ENCODE data around the gene MYLK4.

Gene MYLK4

GRCh38 chr6:2632368-2632767 is 118.4 kb downstream of the MYLK4 start:
- no peaks in the 10 kb centered on the region for H3K36me3 Mint-ChIP-seq (ENCODE audit: low read depth)

DNA sequence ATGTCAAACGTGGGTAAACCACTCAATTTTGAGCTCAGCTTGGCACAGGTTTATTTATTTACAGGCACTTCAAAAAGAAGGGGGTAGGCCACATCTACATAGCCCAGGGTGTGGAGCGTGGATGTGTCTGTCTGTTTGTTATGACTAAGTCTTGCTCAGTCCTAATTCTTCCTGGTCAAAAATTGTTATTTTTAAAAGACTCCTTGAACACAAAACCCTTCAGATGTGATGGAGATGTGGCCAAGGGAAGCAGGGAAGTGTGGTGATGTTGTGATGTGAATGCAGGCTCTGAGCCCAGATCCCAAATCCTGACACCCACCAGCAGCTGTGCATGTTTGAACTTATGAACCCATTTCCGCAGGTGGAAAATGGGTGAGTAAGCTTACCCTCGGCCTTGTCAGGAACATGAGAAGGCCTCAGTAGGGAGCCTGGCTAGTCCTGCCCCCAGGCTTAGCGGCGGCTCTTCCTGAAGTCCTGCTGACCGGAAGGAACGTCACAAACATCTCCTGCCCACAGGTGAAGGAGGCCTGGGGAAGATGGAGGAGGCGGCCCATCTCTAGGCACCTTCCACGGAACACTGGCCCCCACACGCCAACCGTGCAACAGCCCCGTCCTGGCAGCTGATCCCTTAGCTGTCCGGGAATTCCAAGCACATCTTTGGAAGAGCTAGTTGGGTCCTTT is 119.7 kb downstream of the MYLK4 start:
- H3K4me3 Mint-ChIP-seq, result peak overlapping the region in 1 of 3 experiments; percentile 4
- H3K9me3 Mint-ChIP-seq, result no peaks in the 10 kb centered on the region
- peaks cover 41% of the 10 kb centered on the region for H3K4me1 Mint-ChIP-seq
- peak overlapping the region in 2 of 3 experiments; percentile 8 to 35 for H3K27ac Mint-ChIP-seq
- TF ChIP-seq, protein P1, sequence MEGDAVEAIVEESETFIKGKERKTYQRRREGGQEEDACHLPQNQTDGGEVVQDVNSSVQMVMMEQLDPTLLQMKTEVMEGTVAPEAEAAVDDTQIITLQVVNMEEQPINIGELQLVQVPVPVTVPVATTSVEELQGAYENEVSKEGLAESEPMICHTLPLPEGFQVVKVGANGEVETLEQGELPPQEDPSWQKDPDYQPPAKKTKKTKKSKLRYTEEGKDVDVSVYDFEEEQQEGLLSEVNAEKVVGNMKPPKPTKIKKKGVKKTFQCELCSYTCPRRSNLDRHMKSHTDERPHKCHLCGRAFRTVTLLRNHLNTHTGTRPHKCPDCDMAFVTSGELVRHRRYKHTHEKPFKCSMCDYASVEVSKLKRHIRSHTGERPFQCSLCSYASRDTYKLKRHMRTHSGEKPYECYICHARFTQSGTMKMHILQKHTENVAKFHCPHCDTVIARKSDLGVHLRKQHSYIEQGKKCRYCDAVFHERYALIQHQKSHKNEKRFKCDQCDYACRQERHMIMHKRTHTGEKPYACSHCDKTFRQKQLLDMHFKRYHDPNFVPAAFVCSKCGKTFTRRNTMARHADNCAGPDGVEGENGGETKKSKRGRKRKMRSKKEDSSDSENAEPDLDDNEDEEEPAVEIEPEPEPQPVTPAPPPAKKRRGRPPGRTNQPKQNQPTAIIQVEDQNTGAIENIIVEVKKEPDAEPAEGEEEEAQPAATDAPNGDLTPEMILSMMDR (IDR thresholded peaks at IDR 0.05; ENCODE audit: unreplicated experiment in 3 of 3), result no peak
- no peaks in the 10 kb centered on the region for H3K27me3 Mint-ChIP-seq (ENCODE audit: low read depth)
- no peaks in the 10 kb centered on the region for H3K36me3 Mint-ChIP-seq (ENCODE audit: low read depth)

More at GRCh38 chr6:2632368-2632767, 118.4 kb downstream of the MYLK4 start:
- H3K9me3 Mint-ChIP-seq, result peaks cover 4% of the 10 kb centered on the region
- H3K4me1 Mint-ChIP-seq, result peaks cover 41% of the 10 kb centered on the region
- H3K27me3 Mint-ChIP-seq (ENCODE audit: low read depth), result peaks cover 11% of the 10 kb centered on the region
- TF ChIP-seq, protein P1 (IDR thresholded peaks at IDR 0.05; ENCODE audit: unreplicated experiment in 3 of 3), result no peak
- no peak overlapping the region for H3K4me3 Mint-ChIP-seq
- peak overlapping the region in 2 of 3 experiments; percentile 86 to 93 for H3K27ac Mint-ChIP-seq

- H3K4me3 Mint-ChIP-seq, result no peak overlapping the region
- peaks cover 41% of the 10 kb centered on the region for H3K4me1 Mint-ChIP-seq
- H3K9me3 Mint-ChIP-seq, result no peaks in the 10 kb centered on the region
- no peaks in the 10 kb centered on the region for H3K36me3 Mint-ChIP-seq (ENCODE audit: low read depth)
- peak overlapping the region in 2 of 3 experiments; percentile 8 to 35 for H3K27ac Mint-ChIP-seq
- no peaks in the 10 kb centered on the region for H3K27me3 Mint-ChIP-seq (ENCODE audit: low read depth)
- TF ChIP-seq, protein P1 (IDR thresholded peaks at IDR 0.05; ENCODE audit: unreplicated experiment in 3 of 3), result no peak
These were observed 120.4 kb downstream of the MYLK4 start for GRCh38 chr6:2630359-2630758.

DNA sequence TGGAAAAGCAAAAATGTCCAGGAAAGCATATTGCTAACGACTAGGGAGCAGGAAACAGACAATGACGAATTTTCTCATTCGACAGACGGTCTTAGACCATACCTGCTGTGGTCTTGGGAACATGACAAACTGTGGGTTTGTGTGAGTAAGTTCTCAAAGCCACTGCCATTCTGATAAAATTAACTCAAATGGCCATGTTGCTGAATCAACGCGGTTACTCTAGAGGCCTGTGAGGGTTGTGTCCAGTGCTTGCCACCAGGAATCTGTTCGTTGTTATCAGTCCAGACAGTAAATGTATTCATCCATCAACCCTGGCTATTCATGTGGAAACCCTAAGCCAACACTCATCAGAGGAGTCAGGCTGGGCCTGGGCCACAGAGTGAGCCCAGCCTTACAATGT is 124.3 kb downstream of the MYLK4 start:
- peaks cover 30% of the 10 kb centered on the region for H3K4me1 Mint-ChIP-seq
- no peak overlapping the region for H3K27ac Mint-ChIP-seq

GRCh38 chr6:2625581-2625980 is 125.1 kb downstream of the MYLK4 start:
- Mint-ChIP-seq H3K27ac (peak overlapping the region in 1 of 3 experiments; percentile 25), H3K27me3 (ENCODE audit: low read depth) (peaks cover 9% of the 10 kb centered on the region), H3K36me3 (ENCODE audit: low read depth) (no peaks in the 10 kb centered on the region), H3K4me1 (peaks cover 22% of the 10 kb centered on the region), H3K9me3 (no peaks in the 10 kb centered on the region), H3K4me3 (no peak overlapping the region)
- TF ChIP-seq, protein P1 (IDR thresholded peaks at IDR 0.05; ENCODE audit: unreplicated experiment in 3 of 3), result no peak

More for the DNA sequence above, 124.3 kb downstream of the MYLK4 start:
- Mint-ChIP-seq H3K9me3 (no peaks in the 10 kb centered on the region), H3K36me3 (ENCODE audit: low read depth) (no peaks in the 10 kb centered on the region), H3K4me3 (no peak overlapping the region), H3K27me3 (ENCODE audit: low read depth) (peaks cover 9% of the 10 kb centered on the region)
- TF ChIP-seq, protein P1 (IDR thresholded peaks at IDR 0.05; ENCODE audit: unreplicated experiment in 3 of 3), result no peak

- Mint-ChIP-seq H3K9me3 (no peaks in the 10 kb centered on the region), H3K27me3 (ENCODE audit: low read depth) (peaks cover 17% of the 10 kb centered on the region), H3K36me3 (ENCODE audit: low read depth) (no peaks in the 10 kb centered on the region), H3K4me1 (peaks cover 25% of the 10 kb centered on the region), H3K27ac (no peak overlapping the region), H3K4me3 (no peak overlapping the region)
- TF ChIP-seq, protein P1 (IDR thresholded peaks at IDR 0.05; ENCODE audit: unreplicated experiment in 3 of 3), result no peak
These were observed 126.5 kb downstream of the MYLK4 start for GRCh38 chr6:2624177-2624576.
